Nephron progenitor cell (in vitro differentiated cells): ENCODE measurements around the gene FAM3B.
A peak's percentile ranks its signal among the peaks of the same experiment; 100 is the strongest.

Experiments used
- DNase-seq: peaks from one replicate; pipeline ENCODE4 v3.0.0; 2021
- H3K27ac Mint-ChIP-seq: 2 replicates; pipeline ENCODE4 v1.8.0; 2021; ENCODE audit warnings: mild to moderate bottlenecking, moderate library complexity, mixed read lengths
- H3K27me3 Mint-ChIP-seq: 2 replicates; pipeline ENCODE4 v1.8.0; 2021; ENCODE audit warnings: mild to moderate bottlenecking, low read depth, mixed read lengths; ENCODE audit not compliant: poor library complexity
- H3K36me3 Mint-ChIP-seq: 2 replicates; pipeline ENCODE4 v1.8.0; 2021; ENCODE audit warnings: low read depth, mixed read lengths
- H3K4me1 Mint-ChIP-seq: 2 replicates; pipeline ENCODE4 v1.8.0; 2021; ENCODE audit warnings: mixed read lengths
- H3K4me3 Mint-ChIP-seq: 2 replicates; pipeline ENCODE4 v1.8.0; 2021; ENCODE audit warnings: mild to moderate bottlenecking, moderate library complexity, mixed read lengths
- H3K9me3 Mint-ChIP-seq: 2 replicates; pipeline ENCODE4 v1.8.0; 2021; ENCODE audit warnings: mild to moderate bottlenecking, moderate library complexity, mixed read lengths
- CTCF ChIP-seq: fragments of 200-600 bp; sonication (generic); IDR thresholded peaks from 2 replicates; pipeline ENCODE4 v1.5.0; 2021; ENCODE audit warnings: antibody characterized with exemption

Gene FAM3B

GRCh38 chr21:41367945-41368734 lies 51.5 kb downstream of the FAM3B start:
- Mint-ChIP-seq H3K4me1 (peaks cover 36% of the 10 kb centered on the region), H3K36me3 (no peaks in the 10 kb centered on the region), H3K9me3 (no peaks in the 10 kb centered on the region), H3K27ac (no peak overlapping the region), H3K27me3 (peaks cover 15% of the 10 kb centered on the region), H3K4me3 (no peak overlapping the region)
- TF ChIP-seq CTCF = no peak
- DNase-seq = no peak

- TF ChIP-seq CTCF = no peak
- H3K9me3 Mint-ChIP-seq = no peaks in the 10 kb centered on the region
- H3K27ac Mint-ChIP-seq = no peak overlapping the region
- H3K4me3 Mint-ChIP-seq = no peak overlapping the region
- H3K4me1 Mint-ChIP-seq = peaks cover 36% of the 10 kb centered on the region
- no peaks in the 10 kb centered on the region for H3K36me3 Mint-ChIP-seq
- no peak for DNase-seq
- peaks cover 11% of the 10 kb centered on the region for H3K27me3 Mint-ChIP-seq
Measured at GRCh38 chr21:41368735-41369104, 52.1 kb downstream of the FAM3B start.

DNA sequence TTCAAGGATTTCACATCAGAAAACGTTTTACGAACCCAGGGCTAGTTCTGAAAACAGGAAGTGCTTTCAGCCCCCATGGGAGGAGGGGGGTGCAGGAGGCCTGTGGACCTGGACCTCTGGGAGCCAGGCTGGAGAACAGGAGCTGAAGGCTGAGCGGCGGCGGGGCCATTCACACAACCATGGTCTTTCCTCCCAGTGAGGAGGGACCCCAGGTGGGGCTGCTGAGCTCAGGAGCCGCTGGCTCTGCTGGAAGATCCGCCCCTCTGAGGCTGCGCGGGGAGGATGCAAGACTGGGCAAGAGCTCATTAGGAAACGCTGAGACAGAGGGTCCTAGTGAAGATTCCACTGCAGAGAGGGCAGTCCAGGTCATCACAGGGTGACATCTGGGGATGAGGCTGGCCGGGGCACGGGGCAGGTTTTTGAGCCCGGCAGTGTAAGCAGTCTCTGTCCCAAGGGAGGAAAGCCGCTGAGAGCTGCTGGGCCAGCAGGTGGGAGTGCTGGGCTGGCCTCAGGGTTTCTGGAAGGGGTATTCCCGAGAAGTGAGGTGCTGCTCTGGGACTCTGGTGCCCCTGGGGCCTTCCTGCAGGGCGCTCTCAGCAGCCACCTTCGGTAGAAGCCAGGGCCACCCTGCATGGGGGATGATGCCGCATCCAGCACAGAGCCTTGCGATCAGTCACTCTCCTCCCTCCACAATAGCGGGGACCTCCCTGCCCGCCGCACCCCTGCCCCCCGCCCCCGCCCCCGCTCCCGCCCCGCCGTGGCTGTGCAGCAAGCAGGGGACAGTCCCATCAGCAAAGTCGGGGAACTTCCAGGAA lies 52.7 kb downstream of the FAM3B start:
- Mint-ChIP-seq H3K9me3 (no peaks in the 10 kb centered on the region), H3K27ac (no peak overlapping the region), H3K4me1 (peaks cover 36% of the 10 kb centered on the region), H3K4me3 (peak overlapping the region; percentile 78), H3K27me3 (peaks cover 11% of the 10 kb centered on the region), H3K36me3 (no peaks in the 10 kb centered on the region)
- DNase-seq = peak; percentile 70
- peak; percentile 7 for TF ChIP-seq CTCF

DNA sequence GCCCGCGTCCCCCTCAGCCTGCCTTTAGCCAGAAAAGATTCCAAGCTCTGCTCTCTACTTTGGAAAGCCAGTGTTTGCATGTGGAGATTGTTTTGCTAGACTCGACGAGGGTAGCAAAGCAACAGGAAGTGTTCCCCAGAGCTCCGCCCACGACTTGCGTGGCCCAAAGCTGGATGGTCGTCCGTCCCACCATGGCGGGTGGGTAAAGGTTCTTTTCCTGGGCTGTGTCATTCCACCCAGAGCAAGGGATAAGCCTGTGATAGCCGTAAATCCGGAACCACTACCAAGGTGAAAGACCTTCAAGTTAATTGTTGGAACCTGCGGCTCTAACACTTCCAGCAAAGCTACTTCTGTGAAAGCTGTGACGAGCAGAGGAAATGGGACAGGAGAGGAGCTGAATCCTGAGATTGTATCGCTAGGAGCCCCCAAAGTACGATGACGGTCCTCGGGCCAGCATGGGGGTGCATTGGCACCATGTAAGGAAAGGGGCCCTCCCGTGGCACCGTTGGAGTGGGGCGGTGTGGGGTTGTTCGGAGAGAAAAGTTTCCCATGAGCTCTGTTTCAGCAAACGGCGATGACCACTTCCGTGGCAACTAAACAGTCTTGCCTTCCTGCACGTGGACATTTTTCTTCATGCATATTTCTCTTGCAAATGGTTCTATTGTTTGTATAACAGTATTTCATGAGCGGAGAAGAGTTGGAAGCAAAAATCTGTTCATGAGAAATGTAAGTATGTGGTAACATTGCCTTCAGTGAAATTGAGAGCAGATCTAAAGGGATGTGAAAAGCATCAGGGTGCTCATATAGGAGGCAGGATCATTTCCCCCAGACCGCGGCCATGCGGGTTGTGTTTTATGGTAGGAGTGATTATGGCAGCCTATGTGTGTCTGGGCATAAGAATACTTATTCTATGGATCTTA lies 53.6 kb downstream of the FAM3B start:
- peaks cover 11% of the 10 kb centered on the region for H3K27me3 Mint-ChIP-seq
- no peak for TF ChIP-seq CTCF

DNA sequence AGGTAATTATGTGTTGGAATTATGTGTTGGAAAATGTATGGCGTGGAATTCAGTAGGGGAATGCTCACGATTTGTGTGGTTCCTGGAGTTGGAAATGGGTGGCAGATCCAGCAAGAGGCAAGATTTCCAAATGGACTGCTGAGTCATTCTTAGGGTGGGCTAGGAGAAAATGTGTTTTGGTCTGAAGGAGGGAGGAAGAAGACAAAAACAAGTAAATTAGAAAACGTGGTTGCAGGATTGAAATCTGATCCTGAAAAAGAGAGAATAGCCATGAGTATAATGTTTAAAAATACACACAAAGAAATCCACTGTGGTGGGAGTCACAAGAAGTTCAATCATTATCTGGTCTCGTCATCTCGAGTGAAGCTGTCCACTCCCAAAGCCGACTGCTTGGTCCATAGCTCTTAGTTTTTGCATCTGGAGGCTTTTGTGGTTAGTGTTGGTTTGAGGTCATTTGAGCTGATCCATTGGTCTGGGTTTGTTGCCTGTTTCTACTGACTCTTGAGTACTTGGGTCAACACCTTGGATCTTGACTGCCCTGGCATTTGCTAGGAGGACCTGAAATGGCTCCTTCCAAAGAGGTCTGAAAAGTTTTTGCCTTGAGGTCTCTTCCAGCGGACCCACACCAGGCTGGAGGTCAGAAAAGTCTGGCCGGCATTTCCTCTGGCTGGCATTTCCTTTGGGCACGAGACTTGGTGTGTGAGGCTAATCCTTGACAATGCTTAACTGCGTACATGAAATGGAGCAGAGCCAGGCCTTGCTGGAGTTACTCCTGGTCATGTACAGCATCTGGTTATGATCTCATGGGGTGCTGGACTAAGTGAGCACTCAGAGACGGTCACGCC lies 54.5 kb downstream of the FAM3B start:
- no peaks in the 10 kb centered on the region for H3K9me3 Mint-ChIP-seq
- no peak overlapping the region for H3K27ac Mint-ChIP-seq
- H3K4me1 Mint-ChIP-seq = peaks cover 36% of the 10 kb centered on the region
- TF ChIP-seq CTCF = no peak
- H3K4me3 Mint-ChIP-seq = no peak overlapping the region
- H3K27me3 Mint-ChIP-seq = peaks cover 7% of the 10 kb centered on the region
- H3K36me3 Mint-ChIP-seq = no peaks in the 10 kb centered on the region
- no peak for DNase-seq

More for the DNA sequence above, 53.6 kb downstream of the FAM3B start:
- no peak for DNase-seq
- peak overlapping the region; percentile 48 for H3K4me3 Mint-ChIP-seq
- no peaks in the 10 kb centered on the region for H3K36me3 Mint-ChIP-seq
- no peaks in the 10 kb centered on the region for H3K9me3 Mint-ChIP-seq
- peaks cover 36% of the 10 kb centered on the region for H3K4me1 Mint-ChIP-seq
- H3K27ac Mint-ChIP-seq = no peak overlapping the region
